HPDE6-E6E7 (cell line): ENCODE results near the gene CACNB2.
"Not testable (repeated sequence)": the region's sequence is repeated elsewhere in the genome, so short reads cannot be mapped to it uniquely, and the experiment has no call there.

Source experiments
- DNase-seq: peaks from one replicate; pipeline ENCODE4 v3.0.0; 2011; ENCODE audit warnings: missing footprints; ENCODE audit errors: extremely low spot score

CACNB2 gene

GRCh38 chr10:18567343-18567856, 427.2 kb downstream of the CACNB2 start:
- no peak for DNase-seq

GRCh38 chr10:18570386-18570785, 430.2 kb downstream of the CACNB2 start:
- DNase-seq: not testable (repeated sequence)

GRCh38 chr10:18571076-18571475, 430.9 kb downstream of the CACNB2 start:
- DNase-seq: no peak

DNA sequence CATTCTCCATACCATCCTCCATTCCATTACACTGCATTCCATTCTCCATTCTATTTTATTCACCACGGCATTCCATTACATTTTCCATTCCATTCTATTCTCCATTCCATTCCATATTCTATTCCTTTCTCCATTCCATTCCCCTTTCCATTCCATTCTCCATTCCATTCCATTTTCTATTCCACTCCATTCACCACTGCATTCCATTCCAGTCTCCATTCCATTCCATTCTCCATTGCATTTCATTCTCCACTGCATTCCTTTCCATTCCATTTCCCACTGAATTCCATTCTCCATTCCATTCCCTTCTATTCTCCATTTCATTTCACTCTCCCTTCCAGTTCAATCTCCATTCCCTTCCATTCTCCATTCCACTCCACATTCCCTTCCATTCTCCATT, 431.6 kb downstream of the CACNB2 start:
- no peak for DNase-seq

GRCh38 chr10:18572959-18573561, 432.8 kb downstream of the CACNB2 start:
- DNase-seq: no peak

- no peak for DNase-seq
Observed at GRCh38 chr10:18576586-18576985, 436.4 kb downstream of the CACNB2 start.

DNA sequence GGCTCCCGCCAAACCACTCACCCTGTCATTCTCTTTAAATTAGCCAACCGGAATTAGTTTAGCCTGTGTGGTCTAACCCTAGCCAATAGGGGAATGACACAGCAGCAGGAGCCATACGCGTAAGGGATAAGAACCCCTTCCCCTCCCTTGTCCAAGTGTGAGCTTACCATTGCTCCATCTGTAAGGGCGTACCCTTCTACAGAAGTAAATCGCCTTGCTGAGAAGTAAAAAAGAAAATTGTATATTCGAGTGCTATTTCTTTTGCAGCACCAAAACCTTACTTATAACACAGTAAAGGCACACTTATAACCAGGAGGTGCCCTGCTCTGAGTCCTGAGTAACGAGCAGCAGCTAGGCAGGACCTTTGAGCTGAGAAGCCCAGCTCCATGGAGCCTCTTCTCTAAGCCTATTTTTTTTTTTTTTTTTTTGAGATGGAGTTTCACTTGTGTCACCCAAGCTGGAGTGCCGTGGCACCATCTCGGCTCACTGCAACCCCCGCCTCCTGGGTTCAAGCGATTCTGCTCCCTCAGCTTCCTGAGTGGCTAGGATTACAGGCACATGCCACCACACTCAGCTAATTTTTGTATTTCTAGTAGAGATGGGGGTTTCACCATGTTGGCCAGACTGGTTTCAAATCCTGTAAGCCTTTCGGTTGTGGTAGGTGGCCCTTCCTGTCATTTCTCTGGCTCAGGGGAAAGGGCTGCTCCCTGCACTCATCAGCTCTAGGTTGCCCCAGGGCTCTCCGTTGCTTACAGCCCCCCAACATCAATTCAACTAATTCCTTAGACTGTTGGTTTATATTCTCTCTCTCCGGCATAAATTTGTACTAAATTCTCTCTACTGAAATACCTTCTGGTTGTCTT, 437.8 kb downstream of the CACNB2 start:
- DNase-seq: no peak

GRCh38 chr10:18582803-18583202, 442.6 kb downstream of the CACNB2 start:
- DNase-seq: no peak

DNA sequence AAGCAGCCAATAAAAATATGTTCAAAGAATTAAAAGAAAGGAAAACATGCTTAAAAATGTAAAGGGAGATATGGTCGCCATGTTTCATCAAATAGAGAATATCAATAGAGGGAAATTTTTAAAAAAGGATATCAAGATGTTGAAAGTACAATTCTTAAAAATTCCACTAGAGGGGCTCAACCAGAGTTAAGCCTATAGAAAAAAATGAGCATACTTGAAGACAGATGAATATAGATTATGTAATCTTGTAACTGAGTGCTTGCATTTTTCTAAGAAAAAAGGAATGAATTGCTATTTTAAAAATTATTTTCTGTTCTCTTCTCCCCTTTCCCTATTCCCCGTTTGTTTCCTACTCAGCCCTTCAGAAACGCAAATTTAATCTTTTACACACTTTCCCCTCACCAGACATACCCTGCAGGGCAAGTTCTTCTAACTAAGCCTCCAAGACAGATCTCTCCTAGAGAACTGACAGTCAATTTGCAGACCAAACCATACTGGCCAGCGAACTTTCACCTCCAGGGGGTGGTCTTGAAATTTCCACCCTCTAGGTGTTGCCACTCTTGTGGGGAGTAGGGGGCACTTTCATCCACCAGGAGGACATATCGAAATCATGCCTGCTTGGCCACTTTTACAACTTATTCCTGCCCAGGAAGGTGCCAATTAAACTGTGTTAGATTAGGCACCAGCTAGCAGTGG, 443.5 kb downstream of the CACNB2 start:
- DNase-seq: no peak

- DNase-seq: not testable (repeated sequence)
Observed at GRCh38 chr10:18586637-18587036, 446.4 kb downstream of the CACNB2 start.

DNA sequence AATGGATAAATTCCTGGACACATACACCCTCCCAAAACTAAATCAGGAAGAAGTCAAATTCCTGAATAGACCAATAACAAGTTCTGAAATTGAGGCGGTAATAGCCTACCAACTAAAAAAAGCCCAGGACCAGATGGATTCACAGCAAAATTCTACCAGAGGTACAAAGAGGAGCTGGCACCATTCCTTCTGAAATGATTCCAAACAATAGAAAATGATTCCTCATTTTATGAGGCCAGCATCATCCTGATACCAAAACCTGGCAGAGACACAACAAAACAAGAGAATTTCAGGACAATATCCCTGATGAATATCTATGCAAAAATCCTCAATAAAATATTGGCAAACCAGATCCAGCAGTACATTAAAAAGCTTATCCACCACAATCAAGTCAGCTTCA, 450.9 kb downstream of the CACNB2 start:
- DNase-seq: not testable (repeated sequence)
